Head of caudate nucleus (tissue), 42 donors: ENCODE data around the gene EPC2.
A peak's percentile ranks its signal among the peaks of the same experiment; 100 is the strongest.

Source experiments
- DNase-seq, 42 donors: peaks; one replicate each; pipeline versions ENCODE4 v3.0.0 to v3.0.0-alpha.2; 2020 to 2021; ENCODE audit warnings: mixed read lengths in 7 of 42
- intact Hi-C: fragments of 100-400 bp; cut with DNase I; formaldehyde crosslinking; loops from one replicate; pipeline ENCODE4 v1.15.0; 2022

The EPC2 gene

DNA sequence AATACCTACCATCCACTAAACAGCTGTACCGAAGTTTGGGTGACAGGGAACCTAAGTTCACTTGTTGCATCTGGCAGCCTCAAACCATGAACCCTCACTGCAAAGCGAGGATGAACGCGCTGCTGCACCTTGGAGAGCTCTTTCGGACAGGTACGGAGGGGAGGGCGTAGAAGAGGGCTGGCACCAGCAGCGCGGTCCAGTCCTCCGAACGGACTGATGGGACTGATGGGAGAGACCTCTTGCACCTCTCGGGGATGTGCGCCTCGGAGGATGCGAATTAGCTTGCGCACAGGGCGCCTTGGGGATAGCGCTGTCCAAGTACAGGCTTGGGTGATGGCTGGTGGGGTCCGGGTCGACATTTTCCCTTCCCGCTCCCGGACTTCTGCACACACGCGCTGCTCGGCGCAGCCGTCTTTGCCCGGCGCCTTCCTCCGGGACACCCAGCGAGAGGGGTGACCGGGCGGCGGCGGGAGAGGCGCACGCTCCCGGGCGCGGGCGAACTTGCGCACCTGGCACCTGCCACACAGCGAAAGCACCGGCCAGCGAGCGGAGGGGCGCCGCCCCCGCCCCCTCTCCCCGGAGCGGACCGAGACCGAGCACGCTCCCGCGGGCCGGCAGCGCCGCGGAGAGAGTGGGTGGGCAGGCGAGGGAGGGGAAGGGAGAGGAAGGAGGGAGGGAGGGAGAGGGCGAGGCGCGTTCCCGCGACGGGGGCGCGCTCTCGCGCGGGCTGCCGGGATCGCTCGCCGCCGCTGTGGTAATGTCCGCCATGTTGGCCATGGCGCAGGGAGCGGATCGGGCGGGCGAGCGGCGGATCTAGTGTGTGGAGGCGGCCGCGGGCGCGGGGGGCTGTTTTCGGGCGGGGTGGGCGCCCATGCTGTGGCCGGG is at the start of gene EPC2:
TSS of gene EPC2 (plus strand) at position 754 of the 885 bp plus-strand sequence. CDS start 267 bp downstream, outside the sequence.
- intact Hi-C loops = loop anchor here (5.0 kb wide), 1 partner anchor 323 kb away; no protein-coding TSS in a partner anchor
- DNase-seq = peak; percentile 75 to 95 (median 90)

GRCh38 chr2:148596018-148596417 is 48.5 kb upstream of the EPC2 start:
- intact Hi-C loops = no loop called here
- DNase-seq = no peak

DNA sequence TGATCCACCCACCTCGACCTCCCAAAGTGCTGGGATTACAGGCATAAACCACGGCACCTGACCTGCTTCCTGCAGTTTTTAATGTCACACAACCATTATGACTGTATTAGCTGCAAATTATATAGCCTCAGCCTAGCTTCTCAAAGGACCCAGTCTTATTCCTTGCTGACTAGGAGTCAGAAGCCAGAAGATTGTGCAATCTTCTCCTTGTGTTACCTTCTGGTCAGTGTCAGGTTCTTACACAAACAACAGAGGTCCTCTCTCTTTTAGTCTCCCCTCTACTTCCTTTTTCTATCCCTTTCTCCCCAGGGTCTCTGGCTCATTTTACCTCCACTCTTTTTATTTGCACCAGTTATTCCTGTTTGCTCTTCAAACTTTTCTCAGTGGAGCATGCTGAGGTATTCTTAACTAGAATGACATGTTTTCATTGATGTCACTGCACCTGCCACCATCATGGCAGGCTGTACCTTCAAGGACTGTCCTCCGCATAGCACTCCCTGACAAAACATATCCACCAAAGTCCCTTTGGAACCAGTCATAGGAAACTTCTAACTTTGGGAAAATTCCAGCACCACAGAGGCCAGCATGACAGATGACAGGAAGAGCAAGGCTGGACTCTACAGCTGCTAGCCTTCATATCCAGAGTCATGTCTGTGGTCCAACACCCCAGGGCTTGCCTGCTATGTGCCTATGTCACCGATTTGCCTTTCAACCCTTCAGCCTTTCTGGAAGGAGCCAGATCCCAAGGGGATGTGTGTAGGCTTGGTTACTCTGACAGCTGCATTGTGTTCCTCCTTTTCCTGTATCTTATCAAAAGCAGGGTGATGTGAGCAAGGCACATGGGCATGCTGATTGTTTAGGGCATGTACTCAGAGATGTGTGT is 45.2 kb upstream of the EPC2 start:
- intact Hi-C loops = no loop called here

GRCh38 chr2:148602885-148603561 is 41.5 kb upstream of the EPC2 start:
- no peak for DNase-seq
- intact Hi-C loops = no loop called here

More for the DNA sequence above, 45.2 kb upstream of the EPC2 start:
- no peak for DNase-seq

DNA sequence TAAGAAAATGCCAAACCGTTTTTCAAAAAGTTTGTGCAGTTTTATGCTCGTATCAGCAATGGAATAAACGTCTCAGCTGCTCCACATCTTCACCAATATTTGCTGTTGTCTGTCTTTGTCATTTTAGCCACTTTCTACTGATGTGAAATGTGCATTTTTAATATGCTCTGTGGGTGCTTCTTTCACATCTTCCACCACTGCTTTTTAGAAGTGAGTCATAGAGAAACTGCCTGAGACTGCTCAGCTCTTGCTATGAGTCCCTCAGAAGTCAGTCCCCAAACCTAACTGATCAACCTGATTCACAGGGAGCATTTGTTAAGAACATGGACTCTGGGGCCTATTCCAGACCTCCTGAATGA is 41.0 kb upstream of the EPC2 start:
- intact Hi-C loops = no loop called here
- no peak for DNase-seq

GRCh38 chr2:148604927-148605326 is 39.6 kb upstream of the EPC2 start:
- intact Hi-C loops = no loop called here
- DNase-seq = no peak

DNA sequence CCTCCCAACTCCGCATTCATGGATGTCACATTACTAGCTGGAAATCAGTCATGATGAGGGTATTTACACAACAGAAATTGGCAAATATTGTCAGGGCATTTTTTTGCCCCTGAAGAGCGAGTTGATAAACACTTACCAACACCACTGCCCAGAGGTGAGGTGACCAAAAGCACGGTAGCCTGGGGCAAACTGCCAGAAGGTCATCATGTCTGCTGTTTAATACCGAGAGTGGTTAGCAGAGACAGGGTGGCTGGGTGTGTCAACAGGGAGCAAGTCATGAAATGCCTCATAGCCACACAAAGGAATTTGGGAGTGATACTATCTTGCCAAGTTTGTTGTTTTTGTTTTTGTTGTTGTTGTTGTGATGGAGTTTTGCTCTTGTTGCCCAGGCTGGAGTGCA is 37.0 kb upstream of the EPC2 start:
- intact Hi-C loops = no loop called here
- DNase-seq = no peak

- intact Hi-C loops = no loop called here
- DNase-seq = no peak
Observed at GRCh38 chr2:148613231-148614013, 31.1 kb upstream of the EPC2 start.

GRCh38 chr2:148614014-148614321 is 30.6 kb upstream of the EPC2 start:
- intact Hi-C loops = no loop called here
- DNase-seq = no peak

GRCh38 chr2:148614322-148615049 is 30.1 kb upstream of the EPC2 start:
- intact Hi-C loops = no loop called here
- DNase-seq = peak in 8 of 42 donors; percentile 2 to 45 (median 14)

GRCh38 chr2:148615381-148615841 is 29.1 kb upstream of the EPC2 start:
- intact Hi-C loops = no loop called here
- peak in 22 of 42 donors; percentile 5 to 60 (median 18) for DNase-seq

DNA sequence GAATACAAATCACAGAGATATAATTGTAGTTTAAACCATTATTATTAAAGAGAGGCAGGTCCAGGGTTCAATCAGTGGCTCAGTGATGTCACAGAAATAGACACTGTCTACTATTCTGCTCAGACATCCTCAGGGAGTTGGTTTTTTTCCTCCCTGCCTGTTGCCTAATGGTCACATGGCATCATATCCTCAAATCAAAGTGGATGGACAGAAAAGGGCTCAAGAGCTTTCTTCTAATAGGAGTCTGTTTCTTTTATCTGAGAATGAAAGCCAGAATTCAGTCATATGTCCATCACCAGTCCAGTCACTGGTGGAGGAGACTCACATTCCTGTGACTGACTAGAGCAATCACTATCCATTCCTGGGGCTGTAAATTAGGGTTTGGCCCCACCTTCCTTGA is 27.9 kb upstream of the EPC2 start:
- intact Hi-C loops = no loop called here
- DNase-seq = no peak

DNA sequence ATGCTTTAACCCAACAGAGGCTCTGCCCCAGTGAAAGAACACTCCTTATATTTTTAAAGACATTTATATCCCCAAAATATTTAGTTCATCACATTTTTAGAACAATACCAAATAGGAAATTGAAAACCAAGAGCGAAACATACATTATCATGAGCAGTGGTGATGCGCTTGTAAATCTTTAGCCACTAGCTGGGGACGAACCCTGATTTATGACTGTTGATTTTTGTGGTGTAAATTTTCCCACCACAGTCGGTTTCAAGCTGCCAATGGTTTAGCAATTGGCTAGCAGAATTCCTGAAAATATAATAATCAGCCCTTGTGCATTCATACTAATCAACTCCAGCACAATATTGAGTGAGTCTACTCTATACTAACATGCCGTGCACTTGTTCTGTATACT is 27.3 kb upstream of the EPC2 start:
- intact Hi-C loops = no loop called here
- DNase-seq = no peak

GRCh38 chr2:148619560-148620195 is 24.9 kb upstream of the EPC2 start:
- intact Hi-C loops = no loop called here
- DNase-seq = no peak

- intact Hi-C loops = no loop called here
Observed at GRCh38 chr2:148622366-148622765, 22.2 kb upstream of the EPC2 start.

DNA sequence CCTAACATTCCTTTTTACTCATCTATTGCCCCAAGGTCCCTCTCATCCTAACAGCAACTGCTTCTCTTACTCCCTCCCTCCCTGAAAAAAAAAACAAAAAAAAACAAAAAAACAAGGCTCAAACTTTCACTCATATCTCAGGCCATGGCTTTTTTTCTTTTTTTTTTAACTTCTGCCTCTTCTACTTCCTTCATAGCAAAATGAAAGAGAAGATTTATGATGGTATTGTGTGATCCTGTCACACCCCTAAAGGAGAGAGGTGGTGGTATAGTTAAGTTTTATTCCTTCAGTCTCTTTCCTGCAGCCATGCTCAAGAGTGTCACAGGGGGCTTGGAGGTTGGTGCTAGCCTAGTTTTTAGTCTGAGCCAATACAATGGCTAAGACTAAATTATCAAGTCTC is 21.5 kb upstream of the EPC2 start:
- intact Hi-C loops = no loop called here
- no peak for DNase-seq

More at GRCh38 chr2:148622366-148622765, 22.2 kb upstream of the EPC2 start:
- DNase-seq = peak in 1 of 42 donors; percentile 28

- intact Hi-C loops = no loop called here
- DNase-seq = no peak
Observed at GRCh38 chr2:148627224-148627623, 17.3 kb upstream of the EPC2 start.

DNA sequence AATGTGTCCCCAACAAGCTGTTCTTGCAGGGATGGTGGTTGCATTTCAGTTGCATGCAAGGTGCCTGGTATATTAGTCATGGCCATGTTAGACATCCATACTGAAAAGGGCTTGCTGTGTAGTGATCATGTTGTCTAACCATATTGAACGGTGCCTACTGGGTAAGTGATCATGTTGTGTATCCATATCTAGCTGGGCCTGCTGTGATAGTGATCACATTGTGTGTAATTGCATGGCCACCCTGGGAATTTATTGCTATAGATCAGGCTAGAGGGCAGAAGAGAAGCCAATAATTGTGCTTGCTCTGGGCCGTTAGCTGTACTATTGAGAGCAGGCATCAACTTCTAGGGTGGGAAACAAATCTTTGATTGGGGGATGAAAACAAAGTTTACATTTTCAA is 9.8 kb upstream of the EPC2 start:
- intact Hi-C loops = no loop called here
- no peak for DNase-seq
